ENCODE measurements around the gene PRDX3.

The PRDX3 gene

DNA sequence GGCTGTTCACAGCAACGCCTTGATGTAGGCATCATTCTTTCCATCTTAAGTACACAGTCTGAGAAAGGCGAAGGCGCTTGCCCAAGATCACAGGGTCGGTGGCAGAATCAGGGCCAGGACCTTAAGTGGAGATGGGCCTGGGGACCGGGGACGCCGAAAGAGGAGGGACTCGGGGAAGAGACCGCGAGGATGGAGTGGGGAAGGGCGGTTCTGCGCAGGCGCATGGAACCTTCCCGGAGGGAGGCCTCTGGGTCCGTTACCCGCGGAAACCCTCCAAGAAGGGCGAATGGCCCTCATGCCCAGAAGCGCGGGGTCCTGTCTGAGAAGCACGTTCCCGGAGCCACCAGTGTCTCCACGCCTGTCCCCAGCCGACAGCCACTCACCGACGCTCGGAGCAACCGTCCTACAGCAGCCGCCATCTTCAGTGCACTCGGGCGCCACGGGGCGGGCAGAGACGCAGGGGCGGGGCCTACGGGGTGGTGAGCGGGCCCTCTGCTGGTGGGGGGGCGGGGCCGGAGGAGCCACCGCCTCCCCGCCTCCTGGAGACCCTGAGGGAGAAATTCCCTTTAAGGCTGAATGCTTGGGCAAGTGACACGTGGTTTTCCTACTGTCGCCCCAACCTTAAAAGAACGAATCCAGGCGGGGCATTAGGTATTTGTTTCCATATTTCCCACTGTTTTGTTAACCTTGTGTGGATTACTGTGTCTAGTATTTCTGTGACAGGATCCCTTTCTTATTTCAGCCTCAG, at the start of gene PRDX3:
Gene PRDX3 (minus strand): TSS at position 441 of the 748 bp plus-strand sequence. CDS start 22 bp downstream, at position 419.
- DNase-seq (ENCODE audit: low read depth): peak; percentile 95

DNA sequence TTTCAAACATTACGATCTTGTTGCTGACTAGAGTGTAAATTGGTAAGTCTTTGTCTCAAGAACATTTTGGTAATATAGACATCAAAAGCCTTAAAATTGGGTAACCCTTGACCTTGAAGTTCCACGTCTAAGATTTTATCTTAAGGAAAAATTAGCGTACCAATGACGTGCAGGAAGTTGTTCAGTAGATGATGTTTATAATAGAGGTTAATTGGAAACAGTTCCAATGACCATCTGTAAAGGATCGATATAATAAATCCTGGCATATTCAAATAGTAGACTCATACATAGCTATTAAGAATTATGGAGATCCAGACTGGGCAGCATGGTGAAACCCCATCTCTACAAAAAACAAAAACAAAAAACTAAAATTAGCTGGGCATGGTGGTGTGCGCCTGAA, 49.2 kb upstream of the PRDX3 start:
- no peak for DNase-seq (ENCODE audit: low read depth)

DNA sequence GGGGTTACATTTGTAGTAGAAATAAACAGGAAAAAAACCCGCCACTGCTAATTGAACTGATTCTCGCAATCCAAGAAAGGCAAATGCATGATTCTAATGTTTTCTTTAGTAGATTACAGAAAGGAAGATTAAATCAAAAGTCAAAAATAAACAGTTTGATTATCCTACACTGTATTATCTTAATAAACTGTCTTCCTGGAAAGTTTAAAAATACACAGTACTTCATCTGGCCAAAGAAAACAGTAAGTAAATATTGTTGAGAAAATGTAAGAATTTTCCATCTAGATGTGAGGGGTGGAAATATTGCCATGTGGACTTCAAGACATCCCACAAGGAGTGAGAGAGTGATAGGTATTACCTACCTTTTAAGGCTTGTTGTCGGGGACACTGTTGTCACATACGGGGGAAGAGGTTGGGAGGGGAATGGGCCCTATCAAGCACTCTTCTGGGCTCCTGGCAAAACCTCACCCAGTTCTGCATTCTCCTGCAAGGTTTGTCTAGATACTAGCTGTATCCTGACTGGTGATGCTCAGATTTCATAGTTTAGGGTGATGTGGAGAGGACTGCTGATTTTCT, 46.6 kb upstream of the PRDX3 start:
- DNase-seq (ENCODE audit: low read depth): no peak

DNA sequence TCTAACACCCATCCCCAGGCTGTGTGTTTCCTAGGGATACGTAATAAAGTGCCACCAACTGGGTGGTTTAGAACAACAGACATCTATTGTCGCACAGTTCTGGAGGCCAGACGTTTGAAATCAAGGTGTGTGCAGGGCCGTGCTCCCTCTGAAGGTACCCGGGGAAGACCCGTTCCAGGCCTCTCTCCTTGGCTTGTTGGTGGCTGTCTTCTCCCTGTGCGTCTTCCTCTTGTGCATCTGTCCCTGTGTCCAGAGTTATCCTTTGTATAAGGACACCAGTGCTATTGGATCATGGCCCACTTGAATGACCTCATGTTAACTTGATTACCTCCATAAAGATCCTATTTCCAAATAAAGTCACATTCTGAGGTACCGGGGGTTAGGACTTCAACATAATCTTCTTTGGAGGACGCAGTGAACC, 44.4 kb upstream of the PRDX3 start:
- no peak for DNase-seq (ENCODE audit: low read depth)

DNA sequence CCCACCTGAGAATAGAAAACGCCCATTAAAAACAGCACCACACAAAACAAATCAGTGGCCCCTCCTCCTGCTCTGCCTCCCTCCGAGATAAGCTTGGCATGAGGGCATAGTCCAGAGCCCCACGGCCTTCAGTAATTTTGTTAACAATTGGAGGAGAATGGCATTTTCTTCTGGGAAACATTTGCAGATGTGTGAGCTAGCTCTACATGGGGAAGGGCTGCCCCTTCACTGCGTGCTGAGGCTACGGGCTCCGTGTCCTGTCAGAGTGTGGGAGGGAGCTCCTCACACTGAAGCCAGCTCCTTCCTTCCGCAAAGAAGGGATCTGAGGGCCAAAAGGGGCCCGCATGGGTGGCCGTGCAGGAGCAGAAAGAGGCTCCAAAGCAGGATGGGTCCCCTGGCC, 43.9 kb upstream of the PRDX3 start:
- DNase-seq (ENCODE audit: low read depth): no peak

DNA sequence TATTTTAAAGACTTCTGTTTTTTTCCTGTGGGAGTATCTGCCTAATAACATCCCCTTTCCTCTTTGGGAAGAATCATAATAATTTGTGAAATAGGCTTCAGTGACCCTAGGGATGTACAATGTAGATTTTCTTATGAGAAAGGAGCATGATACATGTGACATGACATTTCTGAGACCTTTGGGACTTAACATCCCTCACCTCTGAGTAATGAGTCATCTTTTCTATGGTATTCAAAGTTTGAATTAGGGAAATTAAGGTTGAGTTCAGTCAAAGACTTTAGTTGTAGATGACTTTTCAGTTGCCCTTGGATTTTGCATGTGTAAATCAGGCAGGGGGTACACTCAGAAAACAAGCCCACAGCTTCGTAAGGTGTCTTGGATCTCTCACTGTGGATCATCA, 43.1 kb upstream of the PRDX3 start:
- no peak for DNase-seq (ENCODE audit: low read depth)

DNA sequence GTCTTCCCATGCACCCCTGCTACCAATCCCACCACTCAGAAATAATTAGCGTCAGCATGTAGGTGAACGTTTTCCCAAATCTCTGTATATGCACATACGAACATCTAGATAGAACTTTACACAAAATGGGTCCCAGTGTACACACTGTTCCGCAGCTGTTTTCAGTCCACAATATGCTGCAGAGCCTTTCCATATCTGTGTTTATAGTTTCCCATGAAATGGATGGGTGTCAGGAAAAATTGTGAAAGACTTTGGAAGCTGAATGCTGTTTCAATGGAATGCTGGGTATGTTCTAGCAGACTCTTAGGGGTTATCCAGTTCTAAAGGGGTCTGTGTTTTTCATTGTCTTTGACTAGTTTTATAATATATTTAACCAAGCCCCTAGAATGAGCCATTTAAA, 42.6 kb upstream of the PRDX3 start:
- no peak for DNase-seq (ENCODE audit: low read depth)

DNA sequence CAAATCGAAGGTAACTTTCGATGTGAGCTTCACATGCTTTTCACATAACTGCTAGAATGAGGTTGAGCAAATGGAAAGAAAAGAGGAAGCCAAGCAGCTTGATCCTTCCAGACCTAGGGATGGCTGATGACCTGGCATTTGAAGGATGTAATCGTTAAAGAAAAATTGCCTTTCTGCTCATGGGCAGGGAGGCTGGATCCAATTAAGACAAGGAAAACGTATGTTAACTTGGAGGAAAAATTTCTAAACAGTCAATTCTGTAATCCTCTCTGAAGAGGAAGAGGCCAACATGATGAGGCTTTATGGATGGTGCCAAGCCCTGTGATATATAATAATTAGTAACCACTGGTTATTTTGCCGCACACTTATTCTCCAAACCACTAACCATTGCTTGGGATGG, 41.3 kb upstream of the PRDX3 start:
- no peak for DNase-seq (ENCODE audit: low read depth)

DNA sequence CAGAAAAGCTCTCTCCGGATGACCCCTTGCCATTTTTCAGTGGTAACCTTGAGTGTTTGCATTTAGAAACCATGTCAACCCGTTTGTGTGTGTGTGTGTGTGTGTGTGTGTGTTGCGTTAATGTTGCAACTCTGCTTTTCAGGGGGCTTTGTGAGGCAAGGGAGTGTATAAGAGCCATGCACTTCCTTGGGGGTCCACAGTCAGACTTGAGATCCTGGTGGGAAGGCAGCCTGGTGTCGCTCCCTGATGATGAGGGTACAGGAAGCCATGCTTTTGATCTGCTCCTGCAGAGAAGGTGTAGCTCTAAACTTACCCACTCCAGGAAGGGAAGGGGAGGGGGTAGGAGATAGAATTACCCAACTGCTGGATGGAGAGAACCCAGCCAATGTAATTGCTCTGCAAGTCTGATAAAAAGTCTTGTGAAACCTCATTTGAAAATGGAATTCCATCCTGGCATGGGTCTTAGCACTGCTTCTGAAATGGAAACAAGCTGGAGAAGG, 39.4 kb upstream of the PRDX3 start:
- no peak for DNase-seq (ENCODE audit: low read depth)

DNA sequence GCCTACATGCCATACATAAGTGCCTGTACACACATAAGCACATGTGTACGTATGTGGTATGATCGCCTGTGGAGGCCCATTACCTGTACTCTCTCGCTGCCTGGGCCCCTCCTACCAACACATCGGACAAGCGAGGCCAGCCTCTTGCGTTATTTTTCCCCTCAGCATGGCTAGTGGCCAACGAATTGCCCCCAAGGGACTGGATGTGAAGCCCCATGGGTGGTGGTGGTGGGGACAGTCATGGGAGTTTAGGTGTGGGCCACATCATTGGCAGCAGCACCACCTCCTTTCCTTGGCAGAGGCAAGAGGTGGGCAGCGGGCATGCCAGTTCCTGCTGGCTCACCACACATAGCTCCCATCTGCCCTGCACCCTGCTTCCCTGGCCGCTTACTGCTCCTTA, 38.8 kb upstream of the PRDX3 start:
- no peak for DNase-seq (ENCODE audit: low read depth)

DNA sequence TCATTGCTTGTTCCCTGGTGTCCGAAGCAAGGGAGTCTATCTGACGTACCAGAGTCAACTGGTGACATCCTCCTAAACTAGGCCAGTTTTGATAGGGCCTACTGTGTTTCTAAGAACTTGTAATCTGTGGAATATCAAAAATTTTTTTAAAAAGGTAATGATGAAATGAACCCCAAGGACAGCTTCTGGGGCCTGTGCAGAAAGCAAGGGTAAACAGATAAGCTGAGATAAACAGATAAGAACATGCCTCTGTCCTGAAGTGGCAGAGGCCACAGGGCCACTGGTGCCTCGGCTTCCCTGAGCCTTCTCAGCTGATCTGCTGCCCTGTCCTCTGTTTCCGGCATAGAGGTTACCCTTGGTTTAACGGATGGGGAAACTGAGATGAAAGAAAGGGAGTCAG, 37.5 kb upstream of the PRDX3 start:
- no peak for DNase-seq (ENCODE audit: low read depth)

DNA sequence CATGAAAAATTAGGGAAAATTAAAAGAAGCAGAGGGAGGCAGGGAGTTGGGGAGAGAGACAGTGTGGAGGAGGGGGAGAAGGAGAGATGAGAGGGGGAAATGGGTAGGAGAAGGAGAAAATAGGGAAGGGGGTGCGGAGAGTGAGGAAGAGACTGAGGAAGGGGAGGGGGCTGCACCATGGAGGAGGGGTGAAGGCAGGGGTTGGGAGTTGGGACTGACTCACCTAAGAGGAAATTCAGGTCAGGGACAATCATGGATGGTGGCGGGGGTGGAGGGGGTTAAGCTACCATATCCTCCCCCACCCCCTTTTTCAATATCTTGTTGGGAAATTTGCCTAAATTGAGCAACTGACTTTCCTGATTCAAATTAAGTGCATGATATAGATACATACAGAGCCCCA, 36.8 kb upstream of the PRDX3 start:
- no peak for DNase-seq (ENCODE audit: low read depth)

DNA sequence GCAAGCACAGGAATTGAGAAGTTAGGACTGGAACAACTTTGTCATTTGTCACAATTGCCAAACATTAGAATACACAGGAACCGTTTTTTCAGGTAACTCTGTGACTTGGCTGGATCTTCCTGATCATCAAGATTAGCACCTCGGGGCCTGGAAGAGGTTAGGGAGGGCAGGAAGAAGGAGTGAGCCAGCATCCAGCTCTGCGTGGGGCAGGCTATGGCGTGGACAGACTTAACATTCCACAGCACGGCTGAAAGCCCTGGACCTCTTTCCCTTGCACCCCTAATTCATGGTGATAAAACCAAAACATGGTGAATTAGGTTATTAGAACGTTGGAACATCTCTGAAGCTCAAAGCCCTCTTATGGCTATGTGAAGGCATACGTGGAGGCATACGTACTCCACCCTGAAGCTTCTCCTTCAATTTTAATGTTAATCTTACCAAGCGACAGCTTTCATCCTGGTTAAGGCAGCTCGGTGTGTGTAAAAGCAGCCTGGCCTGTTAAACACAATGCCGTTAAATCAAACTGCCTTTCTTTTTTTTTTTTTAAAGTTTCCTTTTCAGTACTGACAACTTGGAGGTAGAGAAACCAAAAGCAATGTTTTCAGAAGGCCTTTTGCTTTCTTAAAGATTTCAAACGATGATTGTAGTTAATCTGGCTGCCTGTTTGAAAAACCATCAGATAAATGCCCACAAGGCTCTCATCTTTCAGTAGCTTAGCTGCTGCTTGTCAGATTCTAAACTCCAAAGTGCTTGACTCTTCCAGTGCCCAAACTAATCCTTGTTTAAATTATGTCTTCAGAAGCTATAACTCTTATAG, 33.2 kb upstream of the PRDX3 start:
- DNase-seq (ENCODE audit: low read depth): no peak

DNA sequence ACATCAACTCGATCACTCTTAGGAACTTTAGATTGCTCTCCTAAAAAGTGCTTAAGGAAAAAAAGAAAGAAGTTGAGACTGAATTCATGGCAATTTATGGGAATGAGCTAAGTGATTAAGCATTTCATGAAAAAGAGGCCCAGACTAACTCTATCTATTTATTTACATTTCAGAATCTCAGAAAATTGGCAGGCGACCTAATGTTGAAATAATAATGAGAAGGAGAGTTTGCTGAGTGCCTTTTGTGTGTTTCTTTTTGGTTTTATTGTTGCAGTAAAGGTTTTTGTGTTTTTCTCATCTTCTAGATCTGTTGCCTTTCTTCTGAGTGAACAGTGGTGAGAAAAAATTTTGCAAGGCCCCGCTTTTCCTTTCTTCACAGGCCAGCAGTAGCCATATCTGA, 32.6 kb upstream of the PRDX3 start:
- peak; percentile 42 for DNase-seq (ENCODE audit: low read depth)

DNA sequence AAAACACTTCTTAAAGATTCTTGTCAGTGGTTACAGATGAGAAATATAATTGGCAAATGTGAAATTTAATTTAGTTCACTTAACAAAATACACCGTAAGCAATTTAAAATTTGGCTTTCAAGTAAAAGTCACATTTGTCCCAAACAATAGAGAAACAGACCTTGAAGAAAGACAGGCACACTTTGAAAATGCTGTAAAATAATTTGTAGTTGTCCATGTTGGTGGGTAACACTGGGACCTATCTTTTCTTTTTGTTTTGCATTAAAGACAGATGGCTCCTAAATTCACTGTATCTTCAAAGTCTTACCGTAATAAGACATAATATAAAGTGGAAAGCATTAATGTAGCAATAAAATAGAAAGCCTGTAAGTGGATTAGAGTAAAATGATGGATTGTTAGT, 32.0 kb upstream of the PRDX3 start:
- no peak for DNase-seq (ENCODE audit: low read depth)

DNA sequence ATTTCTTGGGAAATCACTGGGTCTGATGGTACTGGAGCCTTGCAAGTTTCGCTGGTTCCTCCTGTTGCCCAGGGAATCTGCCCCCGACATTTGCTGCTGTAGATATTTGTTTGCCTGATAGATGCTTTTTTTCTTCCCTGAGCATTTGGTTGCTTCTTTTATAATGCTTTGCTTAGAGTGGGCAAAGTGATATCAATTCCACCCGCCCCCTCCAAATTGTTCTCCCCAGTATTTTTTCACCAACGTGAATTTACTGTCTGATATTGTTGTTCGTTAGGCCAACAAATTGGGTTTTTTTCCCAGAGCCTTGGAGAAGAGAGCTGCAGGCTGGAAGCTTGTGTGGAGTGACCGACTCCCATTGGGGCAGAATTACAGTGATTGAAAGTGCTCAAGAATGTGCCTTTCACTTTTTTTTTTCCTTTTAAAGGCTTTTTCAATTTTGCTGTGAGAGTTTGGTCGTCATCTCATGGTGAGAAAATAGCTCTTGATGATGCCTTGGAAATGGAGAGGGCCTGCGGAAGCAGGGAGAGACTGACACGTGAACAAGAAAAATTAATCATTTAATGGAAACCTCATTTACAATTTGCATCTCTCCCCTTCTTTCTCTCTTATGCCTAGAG, 31.2 kb upstream of the PRDX3 start:
- no peak for DNase-seq (ENCODE audit: low read depth)

DNA sequence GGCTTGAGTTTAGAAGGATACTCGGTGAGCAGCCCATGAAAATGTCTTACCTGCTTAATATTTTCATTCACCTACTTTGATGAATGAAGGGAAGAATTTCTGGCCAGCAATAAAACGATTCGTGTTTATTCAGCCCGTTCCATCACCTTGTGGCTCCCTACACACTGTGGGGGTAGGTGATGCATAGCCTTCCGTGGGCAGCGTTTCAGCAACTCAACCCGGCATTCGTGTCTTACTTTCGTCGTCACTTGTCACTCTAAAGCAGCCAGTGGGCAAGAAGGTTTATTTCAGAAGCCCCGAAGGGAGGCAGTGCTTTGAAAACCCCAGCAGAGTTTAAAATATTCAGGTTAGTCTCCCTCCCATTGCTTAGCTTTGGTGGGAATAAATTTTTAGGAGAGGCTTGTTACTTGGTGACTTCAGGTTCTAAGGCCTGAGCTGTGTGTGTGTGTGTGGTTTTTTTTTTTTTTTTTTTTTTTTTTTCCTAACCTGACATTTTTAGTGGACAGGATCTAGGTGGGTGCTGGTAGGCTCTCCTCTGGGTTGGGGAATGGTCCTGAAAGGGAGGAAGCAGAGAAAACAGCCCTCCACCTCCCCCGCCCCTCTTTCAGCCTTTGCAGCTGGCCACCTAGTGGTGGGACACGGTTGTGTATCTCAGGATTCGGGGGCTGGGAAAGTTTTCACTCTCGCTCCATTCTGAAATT, 30.6 kb upstream of the PRDX3 start:
- peak; percentile 77 for DNase-seq (ENCODE audit: low read depth)

DNA sequence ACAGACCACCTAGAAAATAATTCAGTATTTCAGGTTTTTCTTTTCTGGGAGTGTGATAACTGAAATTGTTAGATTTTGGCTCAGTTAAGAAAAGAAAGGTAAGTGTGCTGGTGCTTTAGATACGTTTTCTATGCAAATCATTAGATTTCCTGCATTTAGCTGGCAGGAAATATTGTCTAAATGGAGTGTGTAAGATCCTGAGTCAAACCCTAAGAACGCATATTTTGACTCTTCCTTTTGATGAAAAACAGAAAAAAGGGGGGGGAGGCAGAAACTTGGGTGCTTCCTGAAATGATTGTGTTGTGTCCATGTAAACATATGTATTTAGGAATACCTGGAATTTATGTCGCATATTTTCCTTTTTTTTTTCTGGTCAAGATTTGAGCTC, 29.9 kb upstream of the PRDX3 start:
- DNase-seq (ENCODE audit: low read depth): peak; percentile 74

DNA sequence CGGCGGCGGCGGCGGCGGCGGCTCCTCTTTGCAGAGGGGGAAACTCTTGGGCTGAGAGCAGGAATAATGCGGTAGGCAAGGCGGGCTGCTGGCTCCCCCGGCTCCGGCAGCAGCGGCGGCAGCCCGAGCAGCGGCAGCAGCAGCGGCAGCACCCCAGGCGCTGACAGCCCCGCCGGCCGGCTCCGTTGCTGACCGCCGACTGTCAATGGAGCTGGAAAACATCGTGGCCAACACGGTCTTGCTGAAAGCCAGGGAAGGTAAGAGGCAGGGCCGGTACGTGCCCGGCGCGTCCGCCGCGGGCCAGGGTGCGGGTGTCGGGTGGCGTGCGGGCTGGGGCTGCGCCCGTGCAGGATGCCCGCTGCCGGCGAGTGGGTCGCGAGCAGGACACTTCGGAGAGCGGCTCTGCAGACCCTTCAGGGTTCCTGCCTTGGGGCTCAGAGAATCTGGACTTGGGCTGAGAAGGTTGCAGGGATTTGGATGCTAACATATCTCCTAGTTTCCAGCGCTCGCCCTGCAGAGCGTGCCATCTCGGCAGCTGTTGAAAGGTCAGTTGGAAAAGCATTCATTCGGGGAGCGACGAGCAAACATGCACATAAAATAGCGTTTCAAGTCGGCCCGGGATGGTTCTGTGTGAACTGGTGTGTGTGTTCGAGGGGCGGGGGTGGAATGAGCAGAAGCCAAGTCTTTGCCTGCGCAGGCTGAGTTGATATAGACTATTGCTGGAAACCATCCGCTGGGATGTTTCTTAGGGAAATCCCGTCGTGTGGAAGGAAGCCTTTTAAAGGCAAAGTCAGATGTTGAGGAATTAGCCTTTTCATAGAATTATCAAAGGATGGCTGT, 29.3 kb upstream of the PRDX3 start:
- peak; percentile 71 for DNase-seq (ENCODE audit: low read depth)

DNA sequence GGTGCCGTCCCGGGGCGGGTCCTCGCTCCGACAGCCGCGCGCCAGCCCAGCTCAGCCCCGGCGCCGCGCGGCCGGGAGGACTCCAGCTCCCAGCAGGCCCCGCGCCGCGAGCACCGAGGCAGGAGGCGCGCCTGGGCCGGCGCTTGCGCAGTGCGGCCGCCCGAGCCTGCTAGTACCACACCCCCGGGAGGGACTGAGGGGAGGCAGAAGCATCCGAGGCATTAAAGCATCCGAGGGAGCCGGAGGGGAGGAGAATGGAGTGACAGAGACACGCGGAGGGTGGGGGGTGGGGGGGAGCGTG, 28.7 kb upstream of the PRDX3 start, which contains the start of gene GRK5:
Gene GRK5 (plus strand): TSS at position 206 of the 301 bp plus-strand sequence. CDS start 347 bp downstream, outside the sequence.
- DNase-seq (ENCODE audit: low read depth): peak; percentile 97
